ENCODE measurements around the gene MKLN1.

The MKLN1 gene

DNA sequence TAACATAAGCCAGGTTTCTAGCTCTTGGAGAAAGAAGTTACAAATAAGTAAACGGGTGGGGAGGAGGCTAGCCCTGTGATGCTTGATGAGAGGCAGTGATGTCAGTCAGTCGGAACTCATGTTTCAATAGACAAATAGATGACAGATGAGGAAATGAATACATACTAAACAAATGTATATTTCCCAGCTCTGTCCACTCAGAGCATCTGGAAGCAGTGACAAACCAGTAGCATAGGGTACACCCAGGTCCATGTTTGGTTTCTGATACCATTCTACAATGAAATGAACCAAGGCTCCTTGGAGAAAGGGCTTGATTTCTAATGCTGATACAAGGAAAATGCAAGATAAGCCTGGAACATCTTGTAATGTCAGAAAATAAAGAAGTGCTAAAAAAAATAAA lies 198.1 kb downstream of the MKLN1 start:
- intact Hi-C loops (cut with DNase I) = no loop called here
- no peak for DNase-seq

- intact Hi-C loops (cut with DNase I) = no loop called here
- no peak for DNase-seq
These were observed 199.8 kb downstream of the MKLN1 start for GRCh38 chr7:131527456-131527855.

- intact Hi-C loops (cut with DNase I) = no loop called here
- DNase-seq = no peak
These were observed 201.5 kb downstream of the MKLN1 start for GRCh38 chr7:131529179-131529578.

GRCh38 chr7:131529617-131530016 lies 201.9 kb downstream of the MKLN1 start:
- intact Hi-C loops (cut with DNase I) = no loop called here
- no peak for DNase-seq

GRCh38 chr7:131530137-131530536 lies 202.5 kb downstream of the MKLN1 start:
- DNase-seq = no peak
- intact Hi-C loops (cut with DNase I) = no loop called here

- DNase-seq = no peak
- intact Hi-C loops (cut with DNase I) = no loop called here
These were observed 205.0 kb downstream of the MKLN1 start for GRCh38 chr7:131532570-131533091.

- intact Hi-C loops (cut with DNase I) = no loop called here
These were observed 205.5 kb downstream of the MKLN1 start for GRCh38 chr7:131533151-131533559.

GRCh38 chr7:131533566-131534561 lies 206.2 kb downstream of the MKLN1 start:
- no peak for DNase-seq
- intact Hi-C loops (cut with DNase I) = no loop called here

More at GRCh38 chr7:131533151-131533559, 205.5 kb downstream of the MKLN1 start:
- no peak for DNase-seq

DNA sequence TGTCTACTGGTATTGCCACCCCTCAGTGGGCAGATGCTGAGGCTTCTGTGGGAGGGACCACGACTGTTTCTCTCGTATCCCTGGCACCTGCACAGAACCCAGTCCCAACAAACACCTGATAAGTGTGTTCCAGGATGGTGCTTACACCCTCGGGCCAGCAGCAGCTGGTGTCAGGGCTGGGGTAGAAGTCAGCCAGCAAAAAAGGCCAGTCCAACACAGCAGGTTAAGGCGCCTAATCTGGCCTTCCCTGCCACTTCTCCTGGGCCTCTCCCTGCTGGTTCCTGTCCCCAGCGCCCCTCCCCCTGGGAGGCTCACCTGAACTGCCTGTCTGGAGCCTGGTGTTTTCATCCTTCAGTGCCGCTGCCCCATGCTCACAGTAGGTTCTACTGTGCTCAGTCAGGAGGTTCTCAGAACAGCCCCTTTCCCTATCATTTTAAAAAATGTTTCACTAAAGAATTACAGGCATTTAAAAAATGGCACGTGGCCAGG lies 208.7 kb downstream of the MKLN1 start:
- no peak for DNase-seq
- intact Hi-C loops (cut with DNase I) = no loop called here

DNA sequence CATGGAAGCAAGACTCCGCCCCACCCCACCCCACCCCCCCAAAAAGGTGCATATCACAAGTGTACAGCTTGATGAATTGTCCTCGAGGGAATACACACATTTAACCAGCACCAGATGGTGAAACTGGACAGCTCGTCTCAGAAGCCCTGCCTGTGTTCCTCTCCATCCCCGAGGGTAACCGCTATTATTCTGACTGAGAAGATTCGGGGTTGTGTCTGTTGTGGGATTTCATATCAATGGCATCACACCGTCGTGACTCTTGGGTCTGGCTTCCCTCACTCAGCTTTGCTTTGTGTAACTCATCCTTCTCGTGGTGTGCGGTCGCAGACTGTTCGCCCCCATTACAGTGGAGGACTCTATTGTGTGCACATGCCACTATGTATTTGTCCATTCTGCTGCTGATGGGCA lies 209.9 kb downstream of the MKLN1 start:
- intact Hi-C loops (cut with DNase I) = no loop called here
- DNase-seq = no peak

- intact Hi-C loops (cut with DNase I) = no loop called here
- no peak for DNase-seq
These were observed 210.6 kb downstream of the MKLN1 start for GRCh38 chr7:131538071-131538812.

- peak in 8 of 42 donors; percentile 12 to 52 (median 24) for DNase-seq
- intact Hi-C loops (cut with DNase I) = no loop called here
These were observed 211.1 kb downstream of the MKLN1 start for GRCh38 chr7:131538813-131539179.

DNA sequence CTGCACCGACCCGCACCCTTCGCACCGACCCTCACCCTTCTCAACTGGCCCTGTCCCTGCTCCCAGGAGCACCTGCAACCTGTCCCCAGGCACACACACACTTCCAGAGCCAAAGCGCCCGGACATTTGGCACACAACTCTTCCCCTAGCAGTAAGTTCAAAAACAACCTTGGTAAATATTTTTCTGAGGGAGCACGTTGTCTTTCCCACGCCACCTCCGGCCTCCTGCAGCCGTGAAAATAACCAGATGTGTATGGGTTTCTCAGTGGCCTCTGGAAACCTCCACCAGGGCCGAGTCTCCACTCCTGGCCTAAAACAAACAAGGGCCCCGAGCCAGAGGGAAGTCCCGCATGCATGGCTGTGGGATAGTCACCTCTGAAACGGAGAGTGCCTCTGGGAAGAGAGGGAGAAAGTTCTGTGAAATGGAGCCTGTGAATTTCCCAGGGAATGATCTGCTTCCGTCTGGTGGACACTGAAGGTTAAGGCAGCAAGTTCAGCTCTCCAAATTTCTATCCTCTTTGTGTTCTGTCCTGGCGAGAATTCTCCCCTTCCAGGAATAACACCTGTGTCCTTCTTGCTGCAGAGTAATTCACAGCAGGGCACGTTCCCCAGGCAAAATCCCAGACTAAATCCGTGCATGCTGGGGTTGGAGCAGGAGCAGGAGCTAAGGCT lies 213.0 kb downstream of the MKLN1 start:
- intact Hi-C loops (cut with DNase I) = no loop called here
- no peak for DNase-seq

- intact Hi-C loops (cut with DNase I) = no loop called here
- no peak for DNase-seq
These were observed 215.6 kb downstream of the MKLN1 start for GRCh38 chr7:131543298-131543697.

DNA sequence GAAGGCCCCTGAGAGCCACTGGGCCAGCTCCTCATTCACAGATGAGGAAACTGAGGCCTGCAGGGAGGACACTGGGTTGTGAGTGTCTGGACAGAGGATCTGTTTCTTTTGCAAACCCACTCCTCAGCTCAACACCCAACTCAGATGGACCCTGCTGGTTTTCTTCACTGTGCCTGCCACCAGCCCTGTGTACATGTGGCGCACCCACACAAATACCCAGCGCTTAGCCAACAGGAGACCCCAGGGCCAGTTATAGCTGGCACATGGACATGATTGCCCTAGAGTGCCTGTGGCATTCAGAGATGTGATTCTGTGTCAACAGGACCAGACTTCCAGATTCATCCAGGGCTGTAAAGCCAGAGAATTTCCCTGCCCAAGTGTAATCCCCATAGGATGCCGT lies 216.3 kb downstream of the MKLN1 start:
- intact Hi-C loops (cut with DNase I) = no loop called here
- no peak for DNase-seq

- intact Hi-C loops (cut with DNase I) = no loop called here
- DNase-seq = peak in 18 of 42 donors; percentile 19 to 62 (median 29)
These were observed 217.0 kb downstream of the MKLN1 start for GRCh38 chr7:131544449-131545301.

- intact Hi-C loops (cut with DNase I) = no loop called here
- DNase-seq = no peak
These were observed 218.4 kb downstream of the MKLN1 start for GRCh38 chr7:131546126-131546525.

All from head of caudate nucleus (tissue), 42 donors.